ENCODE data around the gene ITGA4.

GRCh38 chr2:181578829-181579228, 121.6 kb downstream of the ITGA4 start:
- TF ChIP-seq CTCF (IDR thresholded peaks at IDR 0.05) (no peak), POLR2AphosphoS5 (IDR thresholded peaks at IDR 0.05) (no peak), POLR2A (IDR thresholded peaks at IDR 0.05) (no peak)

Measured in sigmoid colon (tissue), 4 donors.